IMR-90 (cell line): ENCODE data around the gene KRT37. TPM values are rescaled to one million over a fixed set of nuclear protein-coding genes. Genes with fewer than 3 reads are reported as not detected.

Experiments
- ATAC-seq: fragments of 200-7000 bp; cut with Tn5 transposase; 2 replicates; pipeline ENCODE4 v1.9.1; 2020; ENCODE audit warnings: low read depth, mild to moderate bottlenecking, moderate library complexity
- BruUV-seq: library from RNA; stranded (reverse); fragments of 400-500 nt; replicated peaks from 2 replicates; lab custom pipeline; 2021; lab: Mats Ljungman, UMichigan
- CTCF ChIA-PET: fragments of 300-600 bp; formaldehyde crosslinking; extraction: SDS; loops from one replicate; lab custom pipeline; 2021; ENCODE audit warnings: antibody characterized with exemption; lab: Yijun Ruan, JAX
- POLR2A ChIA-PET: fragments of 300-600 bp; sonication (Branson Sonifier 250); formaldehyde crosslinking; loops from one replicate; lab custom pipeline; 2022; ENCODE audit warnings: antibody characterized with exemption; ENCODE audit not compliant: unreplicated experiment; lab: Charles Lee
- DNase-seq: peaks from one replicate; pipeline ENCODE4 v3.0.0; 2013
- H2AFZ ChIP-seq: replicated peaks from 2 replicates; pipeline ENCODE3; 2013; ENCODE audit warnings: low read length, mild to moderate bottlenecking; ENCODE audit not compliant: poor library complexity
- H2AK5ac ChIP-seq: 2 replicates; pipeline ENCODE4 v1.6.1; 2013; ENCODE audit warnings: low read depth, low read length, inconsistent platforms
- H2AK9ac ChIP-seq: replicated peaks from 2 replicates; pipeline ENCODE3; 2013; ENCODE audit warnings: mild to moderate bottlenecking, low read depth, low read length, moderate library complexity; ENCODE audit not compliant: poor library complexity
- H2BK120ac ChIP-seq: 2 replicates; pipeline ENCODE4 v1.6.1; 2013; ENCODE audit warnings: low read depth, low read length, inconsistent platforms
- H2BK15ac ChIP-seq: 3 replicates; pipeline ENCODE4 v1.6.1; 2013; ENCODE audit warnings: low read depth, low read length, inconsistent platforms
- H2BK20ac ChIP-seq: 2 replicates; pipeline ENCODE4 v1.6.1; 2013; ENCODE audit warnings: low read depth, mild to moderate bottlenecking, inconsistent platforms, low read length, moderate library complexity
- H2BK5ac ChIP-seq: 2 replicates; pipeline ENCODE4 v1.6.1; 2013; ENCODE audit warnings: mild to moderate bottlenecking, low read depth, low read length, inconsistent platforms; ENCODE audit not compliant: poor library complexity, severe bottlenecking
- H3K14ac ChIP-seq: replicated peaks from 2 replicates; pipeline ENCODE4 v1.6.1; 2013; ENCODE audit warnings: low read depth, low read length, inconsistent platforms
- H3K18ac ChIP-seq: 2 replicates; pipeline ENCODE4 v1.6.1; 2013; ENCODE audit warnings: low read depth, low read length, control low read depth
- H3K23ac ChIP-seq: 2 replicates; pipeline ENCODE4 v1.6.1; 2013; ENCODE audit warnings: low read depth, low read length, inconsistent platforms
- H3K27ac ChIP-seq: 2 replicates; pipeline ENCODE4 v1.5.1; 2013; ENCODE audit warnings: mild to moderate bottlenecking, control low read depth, low read length; ENCODE audit not compliant: insufficient read depth
- H3K27me3 ChIP-seq: 2 replicates; pipeline ENCODE4 v1.6.1; 2013; ENCODE audit warnings: low read length; ENCODE audit not compliant: control insufficient read depth, insufficient read depth
- H3K36me3 ChIP-seq: 2 replicates; pipeline ENCODE4 v1.6.1; 2013; ENCODE audit warnings: low read length, mixed read lengths; ENCODE audit not compliant: control insufficient read depth, insufficient read depth
- H3K4ac ChIP-seq: 2 replicates; pipeline ENCODE4 v1.6.1; 2013; ENCODE audit warnings: low read depth, low read length, inconsistent platforms
- H3K4me1 ChIP-seq: 2 replicates; pipeline ENCODE4 v1.6.1; 2013; ENCODE audit warnings: low read length, mixed read lengths; ENCODE audit not compliant: control insufficient read depth, insufficient read depth
- H3K4me2 ChIP-seq: 2 replicates; pipeline ENCODE4 v1.6.1; 2013; ENCODE audit warnings: low read depth, mild to moderate bottlenecking, control low read depth, low read length, moderate library complexity
- H3K4me3 ChIP-seq: 2 replicates; pipeline ENCODE4 v1.5.1; 2013; ENCODE audit warnings: low read depth, mild to moderate bottlenecking, control low read depth, low read length, moderate library complexity; ENCODE audit not compliant: insufficient read depth
- H3K56ac ChIP-seq: 2 replicates; pipeline ENCODE4 v1.6.1; 2013; ENCODE audit warnings: low read length, inconsistent platforms; ENCODE audit not compliant: insufficient read depth; ENCODE audit errors: extremely low read depth
- H3K79me1 ChIP-seq, 2 experiments: 2 replicates each; pipeline ENCODE4 v1.6.1; 2013; ENCODE audit warnings: low read length in 2 of 2, inconsistent platforms in 1 of 2, low read depth in 1 of 2
- H3K9ac ChIP-seq: 2 replicates; pipeline ENCODE4 v1.6.1; 2013; ENCODE audit warnings: low read depth, low read length, control low read depth
- H3K9me1 ChIP-seq: 2 replicates; pipeline ENCODE4 v1.6.1; 2013; ENCODE audit warnings: low read length, inconsistent platforms; ENCODE audit not compliant: insufficient read depth
- H3K9me3 ChIP-seq: 2 replicates; pipeline ENCODE4 v1.6.1; 2013; ENCODE audit warnings: low read length; ENCODE audit not compliant: control insufficient read depth, insufficient read depth
- H4K20me1 ChIP-seq: 2 replicates; pipeline ENCODE4 v1.6.1; 2013; ENCODE audit warnings: low read length, inconsistent platforms; ENCODE audit not compliant: insufficient read depth
- H4K5ac ChIP-seq: 2 replicates; pipeline ENCODE4 v1.6.1; 2013; ENCODE audit warnings: mild to moderate bottlenecking, low read depth, low read length, control low read depth
- H4K8ac ChIP-seq, 2 experiments: 2 replicates each; pipeline ENCODE4 v1.6.1; 2013; ENCODE audit warnings: low read depth in 2 of 2, low read length in 2 of 2, control low read depth in 1 of 2, inconsistent platforms in 1 of 2
- H4K91ac ChIP-seq: 2 replicates; pipeline ENCODE4 v1.6.1; 2013; ENCODE audit warnings: low read depth, low read length, inconsistent platforms; ENCODE audit not compliant: insufficient read depth
- CEBPB ChIP-seq: IDR thresholded peaks from 2 replicates; pipeline ENCODE4 v1.6.1; 2012; ENCODE audit warnings: low read depth, low read length, improper control_type of control experiment
- MAFK ChIP-seq: IDR thresholded peaks from 2 replicates; pipeline ENCODE4 v1.6.1; 2012; ENCODE audit warnings: low read depth, low read length, improper control_type of control experiment
- WGBS, 2 experiments: methylation state at CpG; one replicate each; pipeline versions ENCODE4 v1.1.5 to v1.1.7; 2013; ENCODE audit warnings: missing lambda C conversion rate in 2 of 2; ENCODE audit not compliant: insufficient read length in 1 of 2; ENCODE audit errors: extremely low coverage in 2 of 2; 5-methylcytosine and 5-hydroxymethylcytosine counted together
- dilution Hi-C: fragments of 300-500 bp; cut with HindIII; formaldehyde crosslinking; loops from one replicate; pipeline ENCODE4 v1.14.3; 2018; ENCODE audit warnings: low sequenced_read_pairs; ENCODE audit not compliant: unreplicated experiment
- in situ Hi-C: fragments of 300-500 bp; cut with MboI; formaldehyde crosslinking; loops from 3 replicates; pipeline ENCODE4 v1.14.3; 2019; ENCODE audit warnings: low sequenced_read_pairs, inconsistent platforms, mixed read lengths
- intact Hi-C: fragments of 100-400 bp; cut with micrococcal nuclease; formaldehyde crosslinking; loops from 2 replicates; pipeline ENCODE4 v1.10.0; 2022
- polyA plus RNA-seq, 3 experiments: library from polyadenylated mRNA; depleted of rRNA; stranded (reverse); fragments of >200 nt; gene quantifications; 2 replicates each; pipeline ENCODE4 v1.2.3, GENCODE V29; 2012; ENCODE audit warnings: low replicate concordance in 1 of 3
- total RNA-seq: library from RNA; depleted of rRNA; stranded (reverse); fragments of >200 nt; gene quantifications from 2 replicates; pipeline ENCODE4 v1.2.3, GENCODE V29; 2012

KRT37 gene
- total and polyA plus RNA-seq, 2 of the 4 experiments (the other 2 are of a cell fraction): not detected

- no peak overlapping the region for H3K4me2 ChIP-seq
- H2AK5ac ChIP-seq: peak overlapping the region; percentile 76
- H3K27me3 ChIP-seq: no peaks in the 10 kb centered on the region
- peak overlapping the region; percentile 78; the same call in 1 of the 2 replicates for H3K14ac ChIP-seq
- H3K9me3 ChIP-seq: no peaks in the 10 kb centered on the region
- H4K8ac ChIP-seq: peak overlapping the region; percentile 9 to 71; a peak in 2 of 4 replicates
- H2BK15ac ChIP-seq: peak overlapping the region; percentile 78; the same call in 1 of the 3 replicates
- CTCF ChIA-PET: no interaction called here
- no TSS peak for BruUV-seq
- peak overlapping the region; percentile 55 for H2AFZ ChIP-seq
- H3K18ac ChIP-seq: peak overlapping the region; percentile 30; the same call in 1 of the 2 replicates
- H3K9me1 ChIP-seq: peaks cover 24% of the 10 kb centered on the region
- peak overlapping the region; percentile 79 for H2BK120ac ChIP-seq
- peak overlapping the region; percentile 63; the same call in 1 of the 2 replicates for H4K91ac ChIP-seq
- peaks cover 26% of the 10 kb centered on the region for H3K4me1 ChIP-seq
- H2BK20ac ChIP-seq: peak overlapping the region; percentile 93
- POLR2A ChIA-PET: no interaction called here
- peak overlapping the region; percentile 77 for H3K4ac ChIP-seq
- no peak overlapping the region for H3K27ac ChIP-seq
- dilution Hi-C loops: no loop called here
- no peak overlapping the region for H3K56ac ChIP-seq
- TF ChIP-seq MAFK (no peak), CEBPB (peak; percentile 59)
- peak overlapping the region; percentile 48 for H2BK5ac ChIP-seq
- H3K36me3 ChIP-seq: no peaks in the 10 kb centered on the region
- WGBS, 2 experiments: 61% methylated on average over 5 of the region's 9 CpGs; no CpG with 5 or more reads in 1 of the 2 experiments
- peak overlapping the region; percentile 68; the same call in 1 of the 2 replicates for H3K23ac ChIP-seq
- H3K4me3 ChIP-seq: no peak overlapping the region
- peak; percentile 77 for DNase-seq
- H2AK9ac ChIP-seq: no peak overlapping the region
- in situ Hi-C loops: no loop called here
- peak; percentile 76 for ATAC-seq
- H3K9ac ChIP-seq: no peak overlapping the region
- intact Hi-C loops: no loop called here
- no peaks in the 10 kb centered on the region for H3K79me1 ChIP-seq
- H4K5ac ChIP-seq: 0 out of 2 replicates have a peak overlapping the region, but pooled peaks have one; percentile 23
- H4K20me1 ChIP-seq: no peaks in the 10 kb centered on the region
These were observed 3.3 kb downstream of the KRT37 start for GRCh38 chr17:41421116-41421515.
